Stimulated activated CD8-positive, alpha-beta memory T cell treated with anti-CD3 and anti-CD28 coated beads, Interleukin-7, amount 100 ng/mL, for 24 hours (primary cell): Measurements from ENCODE around the gene MOCS1.

ENCODE experiments used
- DNase-seq: peaks from one replicate; pipeline ENCODE4 v3.0.0-alpha.2; 2020; ENCODE audit warnings: low read depth

MOCS1 gene

DNA sequence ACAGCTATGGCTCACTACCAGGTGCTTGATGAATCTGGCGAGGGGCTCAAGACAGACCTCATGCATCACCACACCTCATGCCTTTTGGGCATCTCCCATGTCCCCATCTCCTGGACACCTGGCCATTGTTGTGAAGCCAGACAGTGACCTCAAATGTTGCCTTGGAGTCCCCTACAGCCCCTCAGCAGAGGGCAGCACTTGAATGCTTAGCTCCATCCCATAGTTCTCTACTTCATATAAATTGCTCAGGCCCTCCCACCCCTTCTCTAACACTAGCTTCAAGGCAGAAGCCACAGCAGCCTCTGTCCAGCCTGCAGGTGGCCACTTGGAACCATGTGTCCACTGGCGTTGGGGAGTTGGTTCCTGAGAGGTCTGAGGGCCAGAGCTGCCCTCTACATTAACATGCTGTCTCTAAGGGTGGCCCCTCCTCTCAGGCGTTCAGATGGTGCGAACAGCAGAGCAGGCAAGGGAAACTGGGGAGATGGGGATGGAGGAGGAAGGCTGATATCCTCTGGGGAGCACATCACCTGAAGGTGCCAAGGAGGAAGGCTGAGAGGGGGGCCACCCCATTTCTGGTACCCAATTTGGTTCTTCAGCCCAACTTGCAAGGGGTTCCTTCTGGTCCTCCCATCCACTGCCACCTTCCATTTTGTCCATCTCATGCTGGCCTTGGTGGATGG lies 31.3 kb downstream of the MOCS1 start:
- DNase-seq, result no peak

DNA sequence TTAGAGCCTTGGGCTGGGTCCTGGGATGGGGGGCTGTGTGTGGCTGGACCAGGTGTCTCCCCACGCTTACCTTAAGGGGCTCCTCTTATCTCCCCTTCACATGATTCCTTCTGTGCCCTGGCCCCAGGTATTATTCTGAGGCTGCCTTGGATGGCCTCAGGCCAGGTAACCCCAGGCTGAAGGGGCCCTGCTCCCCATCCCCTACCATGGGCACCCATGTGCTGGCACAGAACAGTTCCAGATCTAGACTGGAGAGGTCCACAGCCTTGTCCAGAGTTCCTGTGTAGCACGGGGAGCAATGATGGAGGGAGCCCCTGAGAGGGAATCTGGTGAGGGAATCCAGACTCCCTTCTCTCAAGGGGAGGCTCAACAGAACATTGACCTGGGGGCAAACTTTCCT lies 32.1 kb downstream of the MOCS1 start:
- DNase-seq, result no peak

DNA sequence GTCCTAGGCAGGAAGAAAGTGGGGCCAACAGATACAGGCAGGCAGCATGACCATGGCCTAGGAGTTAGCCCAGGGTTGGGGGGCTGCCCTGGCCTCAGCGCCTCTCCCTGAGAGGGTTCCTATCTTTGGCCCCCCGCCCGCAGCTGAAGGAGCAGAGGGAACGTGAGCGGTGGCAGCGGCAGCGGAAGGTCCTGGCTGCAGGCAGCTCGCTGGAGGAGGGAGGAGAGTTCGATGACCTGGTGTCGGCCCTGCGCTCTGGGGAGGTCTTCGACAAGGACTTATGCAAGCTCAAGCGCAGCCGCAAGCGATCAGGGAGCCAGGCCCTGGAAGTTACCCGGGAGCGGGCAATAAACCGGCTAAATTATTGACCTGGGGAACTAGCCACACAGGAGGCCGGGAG lies 32.6 kb downstream of the MOCS1 start:
- DNase-seq, result no peak

DNA sequence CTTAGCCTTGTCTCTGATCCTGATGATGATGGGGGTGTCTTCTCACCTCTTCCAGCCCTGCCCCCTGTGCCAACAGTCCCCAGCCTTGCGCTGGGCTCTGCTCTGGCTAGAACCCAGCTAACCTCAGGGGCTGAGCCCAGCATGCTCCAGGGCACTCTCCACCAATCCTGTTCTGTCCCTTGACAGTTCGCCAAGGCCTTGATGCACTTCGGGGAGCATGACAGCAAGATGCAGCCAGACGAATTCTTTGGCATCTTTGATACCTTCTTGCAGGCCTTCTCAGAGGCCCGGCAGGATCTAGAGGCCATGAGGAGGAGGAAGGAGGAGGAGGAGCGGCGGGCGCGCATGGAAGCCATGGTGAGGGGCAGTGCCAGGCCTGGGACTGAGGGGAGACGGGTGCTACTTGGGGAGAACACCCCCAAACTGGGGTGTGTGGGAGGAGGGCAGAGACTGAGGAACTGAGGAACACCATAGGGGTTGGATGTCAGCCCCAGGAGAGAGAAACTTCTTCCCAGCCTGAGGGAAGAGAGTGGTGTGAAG lies 33.1 kb downstream of the MOCS1 start:
- no peak for DNase-seq

DNA sequence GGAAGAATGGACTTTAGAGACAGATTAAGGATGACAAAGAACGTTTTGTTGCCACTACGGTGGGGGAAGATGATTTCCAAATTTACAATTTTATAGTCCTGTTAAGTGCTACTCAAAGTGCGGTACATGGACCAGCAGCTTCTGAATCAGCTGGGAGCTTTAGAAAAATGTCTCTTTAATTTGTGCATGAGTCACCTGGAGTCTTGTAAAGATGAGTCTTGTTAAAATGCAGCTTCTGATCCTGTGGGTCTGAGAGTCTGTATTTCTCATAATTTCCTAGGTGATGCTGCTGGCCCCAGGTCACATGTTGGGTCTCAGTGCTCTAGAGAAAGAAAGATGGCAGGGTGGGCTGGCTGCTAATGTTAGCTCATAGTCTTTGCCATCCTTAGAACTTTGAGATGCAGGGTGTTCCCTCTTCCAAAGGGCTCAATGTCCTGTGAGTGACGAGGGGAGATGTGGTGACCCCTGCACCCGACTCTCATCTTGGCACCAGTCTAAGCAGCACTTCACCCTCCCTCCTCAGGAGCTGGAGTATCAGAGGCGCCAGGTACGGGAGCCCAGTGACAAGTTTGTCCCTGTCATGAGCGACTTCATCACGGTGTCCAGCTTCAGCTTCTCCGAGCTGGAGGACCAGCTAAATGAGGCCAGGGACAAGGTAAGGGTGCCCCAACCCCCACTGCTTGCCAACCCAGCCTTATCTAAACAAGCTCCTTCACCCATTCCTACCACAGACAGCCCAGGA lies 34.5 kb downstream of the MOCS1 start:
- no peak for DNase-seq

DNA sequence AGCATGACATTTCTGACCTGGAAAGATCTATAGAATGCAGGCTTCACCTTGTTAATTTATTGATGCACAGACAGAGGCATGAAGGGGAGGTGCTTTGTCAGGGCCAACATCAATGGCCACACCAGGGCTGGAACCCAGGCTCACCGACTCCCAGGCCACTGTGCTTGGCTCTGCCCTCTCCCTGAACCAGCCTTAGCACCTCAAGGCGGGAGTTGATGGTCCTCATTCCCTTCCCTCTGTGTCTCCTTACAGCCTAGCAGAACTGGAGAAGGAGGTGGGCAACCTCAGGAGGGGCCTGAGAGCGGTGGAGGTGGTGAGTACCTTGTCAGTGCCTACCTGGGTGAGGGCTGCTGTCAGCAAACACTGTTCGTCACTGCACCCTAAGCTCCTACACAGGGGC lies 35.6 kb downstream of the MOCS1 start:
- no peak for DNase-seq

DNA sequence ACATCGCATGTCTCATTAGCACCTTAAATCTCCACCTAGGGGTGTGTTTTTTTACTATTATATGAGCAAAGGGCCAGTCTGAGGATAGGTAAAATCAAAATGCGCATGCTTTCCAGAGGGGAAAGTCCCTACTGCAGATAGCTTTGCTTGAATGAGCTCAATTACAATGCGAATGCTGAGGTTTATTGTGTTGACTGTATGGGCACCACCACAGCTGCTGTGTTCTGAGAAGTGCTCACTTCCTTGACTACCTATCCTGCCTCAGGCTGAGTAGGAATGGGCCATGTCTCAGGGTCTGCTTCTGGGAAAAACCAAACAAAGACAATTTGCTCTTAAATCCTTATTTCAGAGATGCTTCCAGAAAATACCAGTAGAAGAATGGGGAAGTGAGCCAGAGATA lies 36.6 kb downstream of the MOCS1 start:
- DNase-seq, result no peak

DNA sequence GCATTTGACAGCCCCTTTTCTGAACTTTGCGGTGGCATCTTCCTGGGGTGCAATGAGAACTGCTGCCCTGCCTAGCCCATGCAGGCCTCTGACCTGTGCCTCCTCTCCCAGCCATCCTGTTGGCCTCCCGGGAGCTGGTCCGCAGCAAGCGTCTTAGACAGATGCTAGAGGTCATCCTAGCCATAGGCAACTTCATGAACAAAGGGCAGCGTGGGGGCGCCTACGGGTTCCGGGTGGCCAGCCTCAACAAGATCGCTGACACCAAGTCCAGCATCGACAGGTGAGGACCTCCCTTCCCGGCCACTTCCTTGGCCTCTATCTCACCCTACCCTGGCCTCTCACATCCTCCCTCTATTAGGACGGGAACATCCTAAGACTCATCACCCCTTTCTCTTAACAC lies 37.6 kb downstream of the MOCS1 start:
- no peak for DNase-seq

DNA sequence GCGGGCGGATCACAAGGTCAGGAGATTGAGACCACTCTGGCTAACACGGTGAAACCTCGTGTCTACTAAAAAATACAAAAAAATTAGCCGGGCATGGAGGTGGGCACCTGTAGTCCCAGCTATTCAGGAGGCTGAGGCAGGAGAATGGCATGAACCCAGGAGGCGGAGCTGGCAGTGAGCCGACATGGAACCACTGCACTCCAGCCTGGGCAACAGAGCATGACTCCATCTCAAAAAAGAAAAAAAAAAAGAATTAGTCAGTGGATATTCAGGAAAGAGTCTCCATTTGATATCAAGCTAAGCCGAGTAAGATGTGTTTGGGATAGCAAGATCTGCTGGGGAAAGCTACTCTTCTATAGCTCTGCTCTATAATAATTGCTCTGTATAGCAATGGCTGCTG lies 41.0 kb downstream of the MOCS1 start:
- DNase-seq, result no peak

DNA sequence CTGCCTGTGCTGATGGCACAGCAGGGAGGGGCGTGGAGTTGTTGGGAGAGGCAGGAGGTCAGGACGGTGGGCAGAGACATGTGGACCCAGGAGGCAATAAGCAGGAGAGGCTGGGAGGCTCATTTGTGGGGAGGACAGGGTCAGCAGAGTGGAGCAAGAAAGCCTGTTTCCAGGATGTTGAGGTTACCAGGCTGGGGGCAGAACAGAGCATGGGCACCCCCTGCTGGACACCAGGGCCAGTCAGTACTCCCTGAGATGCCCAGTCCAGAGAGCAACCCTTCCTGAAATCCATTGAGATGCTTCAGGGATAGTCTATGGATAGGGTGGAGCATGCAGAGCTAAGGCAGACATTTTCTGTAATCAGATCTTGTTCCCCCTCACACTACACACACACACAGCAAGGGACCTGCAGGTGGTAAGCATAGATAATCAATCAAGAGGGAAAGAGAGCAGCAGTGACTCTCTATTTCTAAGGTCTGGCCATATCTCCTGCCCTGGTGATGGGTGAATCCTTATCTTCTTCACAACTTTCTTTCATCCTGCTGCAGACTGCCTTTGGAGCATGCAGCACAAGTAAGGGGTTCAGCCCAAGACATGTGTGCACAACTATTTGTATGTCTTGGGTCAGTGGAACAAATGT lies 41.7 kb downstream of the MOCS1 start:
- no peak for DNase-seq

DNA sequence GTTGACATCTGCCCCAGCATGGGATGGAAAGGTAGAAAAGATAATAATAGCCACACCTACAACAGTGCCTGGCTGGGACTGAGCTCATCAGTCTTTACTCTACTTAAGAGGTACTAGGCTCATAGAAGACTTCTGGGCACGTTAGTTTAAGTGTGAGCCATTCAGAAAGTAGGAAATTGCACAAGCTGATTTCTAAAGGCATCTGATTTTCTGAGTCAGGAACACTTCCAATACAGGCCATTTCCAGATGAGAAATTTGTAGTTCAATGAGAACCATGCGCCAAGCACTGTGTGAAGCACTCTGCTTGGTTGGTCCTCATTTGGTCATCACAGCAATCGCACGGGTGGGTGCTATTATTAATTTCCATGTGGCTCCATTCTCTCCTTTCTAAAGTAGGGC lies 42.3 kb downstream of the MOCS1 start:
- DNase-seq, result no peak

DNA sequence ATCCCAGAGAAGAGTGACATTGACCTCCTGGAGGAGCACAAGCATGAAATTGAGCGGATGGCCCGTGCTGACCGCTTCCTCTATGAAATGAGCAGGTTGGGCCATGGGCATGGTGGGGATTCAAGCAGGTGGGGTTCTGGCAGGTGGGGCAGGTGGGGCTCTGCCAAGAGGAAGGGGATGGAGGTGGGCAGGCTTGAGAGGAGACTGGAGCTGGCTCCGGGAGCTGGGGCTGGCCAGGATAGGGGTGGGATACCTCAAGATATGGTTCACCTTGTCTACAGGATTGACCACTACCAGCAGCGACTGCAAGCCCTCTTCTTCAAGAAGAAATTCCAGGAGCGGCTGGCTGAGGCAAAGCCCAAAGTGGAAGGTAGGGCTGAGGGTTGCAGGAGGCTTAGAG lies 42.9 kb downstream of the MOCS1 start:
- no peak for DNase-seq

DNA sequence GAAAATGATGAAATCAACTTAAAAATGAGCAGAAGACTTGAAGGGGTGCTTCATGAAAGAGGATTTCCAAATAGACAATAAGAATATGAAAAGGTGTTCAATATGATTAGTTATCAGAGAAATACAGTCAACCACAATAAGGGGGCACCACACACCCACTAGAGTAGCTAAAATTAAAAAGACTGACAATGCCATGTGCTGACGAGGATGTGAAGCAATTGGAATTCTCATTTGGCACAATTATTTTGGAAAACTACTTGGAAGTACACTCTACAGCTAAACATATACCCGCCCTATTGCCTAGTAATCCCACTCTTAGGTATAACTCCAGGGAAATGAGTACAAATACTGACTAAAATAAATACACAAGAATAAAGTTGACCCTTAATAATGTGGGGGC lies 45.0 kb downstream of the MOCS1 start:
- no peak for DNase-seq

DNA sequence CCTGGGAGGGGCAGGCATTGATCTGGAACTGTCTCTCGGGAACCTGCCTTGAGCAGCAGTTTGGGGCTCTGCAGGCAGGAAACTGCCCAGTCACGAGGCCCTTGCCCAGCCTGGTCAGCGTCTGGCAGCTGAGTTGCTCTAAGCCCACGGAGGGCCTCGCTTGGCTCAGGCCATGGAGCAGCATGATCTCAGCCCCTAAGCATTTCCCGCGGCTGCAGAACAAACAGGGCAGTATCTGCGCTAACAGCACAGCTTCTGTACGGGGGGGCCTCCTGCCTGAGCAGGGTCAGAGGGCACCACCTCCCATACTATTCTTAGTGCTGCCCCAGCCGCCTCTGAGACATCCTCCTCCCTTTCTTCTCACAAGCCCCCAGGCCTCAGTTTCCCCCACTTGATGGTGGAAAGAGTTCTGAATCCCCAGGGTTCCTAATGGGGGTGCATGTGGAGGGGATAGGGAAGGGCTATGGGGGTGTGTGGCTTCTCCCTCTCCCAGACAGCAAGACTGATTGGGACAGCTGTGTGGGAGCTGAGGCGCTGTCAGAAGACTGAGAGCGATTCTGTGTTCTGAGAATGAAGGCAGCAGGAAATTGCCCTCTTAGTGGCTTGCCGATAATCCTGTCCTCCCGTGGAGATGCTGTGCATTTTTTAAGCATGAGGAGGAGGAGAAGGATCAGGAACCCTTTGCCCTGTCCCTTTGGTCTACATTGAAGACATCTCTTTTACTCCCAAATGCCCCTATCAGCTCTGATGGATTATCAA lies 46.4 kb downstream of the MOCS1 start:
- no peak for DNase-seq

DNA sequence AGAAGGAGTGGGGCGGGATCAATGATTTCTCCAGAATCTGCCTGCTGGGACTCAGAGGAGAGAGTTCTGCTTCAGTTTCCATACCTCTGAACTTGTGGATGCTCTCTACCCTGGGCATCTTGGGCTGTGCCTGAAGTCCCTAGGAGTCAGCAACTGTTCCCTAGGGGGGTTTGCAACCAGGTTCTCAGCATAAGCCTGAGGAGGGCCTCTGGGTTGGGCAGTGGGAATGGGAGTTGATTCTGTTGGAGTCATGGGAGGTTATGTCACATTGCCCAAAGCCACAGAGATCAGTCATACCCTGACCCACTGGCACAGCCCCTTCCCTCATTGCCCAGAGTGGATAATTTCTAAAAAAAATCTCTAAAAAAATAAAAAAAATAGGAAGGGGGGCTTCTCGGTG lies 47.4 kb downstream of the MOCS1 start:
- DNase-seq, result no peak

DNA sequence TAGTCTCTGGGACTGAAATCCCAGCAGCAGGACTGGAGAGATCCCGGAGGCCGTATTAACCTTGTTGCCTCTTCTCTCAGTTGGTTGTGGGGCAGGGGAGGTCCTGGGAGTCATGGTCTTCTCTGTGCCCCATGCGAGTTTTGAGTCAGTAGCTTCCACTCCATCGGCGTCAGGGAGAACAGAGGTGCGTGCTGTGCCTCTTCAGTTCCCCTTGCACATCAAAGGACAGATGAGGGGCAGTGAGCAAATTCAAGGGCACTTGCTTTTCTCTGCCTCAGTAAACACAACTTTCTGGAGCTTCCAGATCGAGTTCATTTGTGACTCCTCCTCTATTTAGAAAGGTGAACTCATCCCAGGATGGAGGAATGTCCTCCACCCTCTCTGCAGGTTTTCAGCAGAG lies 48.6 kb downstream of the MOCS1 start:
- no peak for DNase-seq

DNA sequence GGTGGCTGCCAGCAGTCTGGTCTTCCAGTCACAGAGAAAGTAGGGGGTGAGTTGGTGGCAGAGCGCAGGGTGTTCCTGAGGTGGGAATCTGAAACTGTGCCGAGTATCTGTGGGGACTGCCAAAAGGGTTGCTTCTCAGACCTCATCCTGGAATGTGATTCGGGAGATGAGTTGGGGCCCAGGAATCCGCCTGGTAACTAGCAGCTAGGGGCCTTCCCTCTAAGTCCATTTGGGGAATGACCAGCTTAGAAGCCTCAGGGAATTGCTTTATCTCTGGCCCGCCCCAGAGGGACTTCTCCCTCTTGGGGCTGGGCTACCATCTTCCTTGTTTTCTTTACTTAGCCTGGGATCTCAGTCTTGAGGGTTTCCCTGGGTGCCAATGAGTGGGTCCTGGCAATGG lies 49.6 kb downstream of the MOCS1 start:
- no peak for DNase-seq

DNA sequence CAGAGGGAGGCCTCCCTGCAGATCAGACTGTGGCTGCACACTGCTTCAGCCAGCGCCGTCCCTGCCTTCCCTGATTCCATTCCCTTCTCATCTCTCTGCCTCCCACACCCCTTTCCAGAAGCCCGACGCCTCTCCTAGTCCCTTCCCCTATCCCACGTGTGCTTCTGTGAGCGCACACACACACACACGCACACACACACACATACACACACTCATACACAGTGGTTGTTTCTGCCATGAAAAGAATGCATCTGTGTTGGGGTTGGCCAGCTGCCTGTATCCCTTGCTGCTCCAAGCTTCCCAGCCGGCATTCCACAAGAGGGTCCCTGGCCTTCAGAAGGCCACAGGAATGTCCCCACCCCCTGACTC lies 51.7 kb downstream of the MOCS1 start:
- DNase-seq, result no peak

DNA sequence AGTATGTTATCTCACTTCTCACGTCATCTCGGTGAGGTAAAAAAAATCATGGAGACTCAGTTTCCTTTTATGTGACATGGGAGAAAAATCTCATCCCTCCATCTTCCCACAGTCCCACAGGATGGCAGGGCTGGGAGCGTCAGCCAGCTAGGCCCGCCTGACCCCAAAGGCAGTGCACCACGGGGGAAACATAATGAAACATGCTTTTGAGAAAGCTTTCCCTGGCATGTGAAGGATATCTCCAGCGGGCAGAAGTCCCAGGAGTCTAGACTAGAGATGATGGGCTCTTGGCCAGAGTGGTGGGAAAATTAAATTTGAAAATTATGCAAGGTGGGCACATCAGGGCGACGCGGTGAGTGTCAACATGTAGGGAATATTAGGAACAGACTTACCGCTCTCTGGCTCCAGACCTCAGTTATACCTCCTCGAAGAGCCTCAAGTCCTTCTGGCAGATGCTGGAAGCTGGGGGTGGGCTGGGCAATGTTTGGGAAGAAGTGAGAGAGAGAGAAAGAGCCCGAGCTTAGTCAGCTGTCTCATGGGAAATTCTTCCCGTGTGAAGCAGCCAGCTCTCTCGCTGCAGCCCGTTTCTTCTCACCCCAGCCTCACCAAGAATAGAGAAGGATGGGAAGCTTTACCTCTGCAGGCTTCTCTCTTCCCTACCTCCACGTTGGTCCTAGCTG lies 52.3 kb downstream of the MOCS1 start:
- no peak for DNase-seq

DNA sequence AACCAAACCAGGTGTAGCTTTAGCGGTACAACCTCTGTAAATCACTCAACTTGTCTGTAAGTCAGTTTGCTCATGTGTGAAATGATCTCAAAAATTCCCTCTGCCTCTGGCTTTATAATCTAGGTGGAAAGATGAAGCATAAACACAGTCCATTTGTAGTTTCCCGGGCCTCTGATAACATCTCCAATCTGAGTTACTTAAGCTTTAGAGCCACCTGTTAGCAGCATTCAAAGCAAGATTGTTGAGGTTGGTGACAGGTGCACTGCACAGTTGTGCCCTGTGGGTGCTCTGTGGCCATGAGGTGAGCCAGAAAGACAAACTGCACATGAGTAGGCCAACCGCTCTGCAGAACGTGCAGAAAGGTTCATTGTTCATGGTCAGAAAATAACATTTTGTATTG lies 53.7 kb downstream of the MOCS1 start:
- no peak for DNase-seq

DNA sequence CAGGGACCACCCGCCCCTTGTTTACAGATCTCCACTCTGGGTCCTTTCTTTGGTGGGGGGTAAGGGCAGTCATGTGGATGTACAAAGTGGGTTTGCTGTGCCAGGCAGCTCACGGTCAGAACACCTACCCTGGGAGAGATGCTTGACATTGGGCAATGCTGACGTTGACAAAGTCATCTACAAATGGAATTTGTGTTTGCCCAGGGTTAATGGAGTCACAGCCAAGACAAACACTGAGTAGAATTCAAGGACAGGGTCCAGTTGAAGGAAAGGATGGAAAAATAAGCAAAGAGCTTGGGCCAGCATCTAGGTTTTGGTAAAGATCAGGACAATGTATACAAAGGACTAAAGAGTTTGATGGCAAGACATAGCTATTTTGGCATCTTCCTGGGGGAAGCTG lies 54.7 kb downstream of the MOCS1 start:
- no peak for DNase-seq

DNA sequence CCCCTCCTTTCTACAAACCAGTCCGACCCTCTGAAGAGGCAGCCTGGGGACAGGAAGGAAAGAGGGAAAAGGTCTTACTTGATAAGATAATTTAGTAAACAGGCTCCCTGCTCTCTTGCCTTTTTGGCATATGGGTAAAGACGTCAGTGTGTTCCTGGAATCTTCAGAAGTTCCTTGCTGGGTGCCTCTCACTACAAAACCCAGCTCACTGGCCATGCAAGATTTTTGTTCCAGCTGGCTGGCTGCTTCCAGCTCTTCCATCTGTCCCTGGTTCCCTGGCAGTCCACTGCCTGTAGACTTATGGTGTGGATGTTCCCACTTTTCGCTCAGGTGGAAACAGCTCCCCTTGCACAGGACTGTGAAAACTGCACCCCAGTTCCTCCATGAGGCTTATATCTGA lies 57.4 kb downstream of the MOCS1 start:
- no peak for DNase-seq
